ENCODE data around the gene SCNN1A. TPM values are rescaled to one million over a fixed set of nuclear protein-coding genes. Genes with fewer than 3 reads are reported as not detected.

Gene SCNN1A
- total RNA-seq, 1 donor from 2014 or later = 156 TPM

DNA sequence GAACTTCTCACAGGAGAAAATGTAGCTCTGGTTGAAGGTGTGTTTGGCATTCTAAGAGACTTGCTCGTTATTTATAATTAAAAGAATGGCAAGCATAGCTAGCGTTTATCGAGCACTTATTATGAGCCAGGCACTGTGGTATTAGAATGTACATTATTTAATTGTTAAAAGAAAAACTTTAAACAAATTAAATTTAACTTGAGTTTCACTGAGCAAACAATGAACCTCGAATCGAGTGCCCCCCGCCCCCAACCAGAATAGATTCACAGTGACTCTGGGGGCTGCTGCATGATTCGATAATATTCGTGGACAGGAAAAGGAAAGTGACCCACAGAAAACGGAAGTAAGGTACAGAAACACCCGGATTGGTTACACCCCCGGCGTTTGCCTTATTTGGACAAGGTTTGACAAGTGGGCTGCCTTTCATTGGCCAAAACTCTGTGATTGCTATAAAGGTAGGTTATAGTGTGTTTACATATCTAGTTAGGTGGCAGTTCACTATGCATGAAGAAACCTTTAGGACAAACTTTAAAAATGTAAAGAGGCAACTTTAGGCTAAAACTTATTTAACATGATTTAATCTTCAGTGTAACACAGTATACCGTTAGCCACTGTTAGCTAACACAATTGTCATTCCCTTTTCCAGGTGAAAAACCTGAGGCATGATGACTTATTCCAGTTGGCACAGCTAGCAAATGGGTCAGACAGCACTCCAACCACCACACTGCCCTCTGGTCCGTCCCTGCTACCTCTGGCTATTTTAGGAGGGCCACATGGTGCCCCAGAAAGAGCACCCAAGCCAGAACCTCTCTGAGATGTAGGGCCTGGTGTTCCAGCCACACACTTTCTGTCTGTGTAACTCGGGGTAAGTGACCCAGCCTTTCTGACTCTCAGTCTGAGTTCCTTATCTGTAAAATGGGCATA, 7.1 kb downstream of the SCNN1A start:
- TF ChIP-seq, protein P1, sequence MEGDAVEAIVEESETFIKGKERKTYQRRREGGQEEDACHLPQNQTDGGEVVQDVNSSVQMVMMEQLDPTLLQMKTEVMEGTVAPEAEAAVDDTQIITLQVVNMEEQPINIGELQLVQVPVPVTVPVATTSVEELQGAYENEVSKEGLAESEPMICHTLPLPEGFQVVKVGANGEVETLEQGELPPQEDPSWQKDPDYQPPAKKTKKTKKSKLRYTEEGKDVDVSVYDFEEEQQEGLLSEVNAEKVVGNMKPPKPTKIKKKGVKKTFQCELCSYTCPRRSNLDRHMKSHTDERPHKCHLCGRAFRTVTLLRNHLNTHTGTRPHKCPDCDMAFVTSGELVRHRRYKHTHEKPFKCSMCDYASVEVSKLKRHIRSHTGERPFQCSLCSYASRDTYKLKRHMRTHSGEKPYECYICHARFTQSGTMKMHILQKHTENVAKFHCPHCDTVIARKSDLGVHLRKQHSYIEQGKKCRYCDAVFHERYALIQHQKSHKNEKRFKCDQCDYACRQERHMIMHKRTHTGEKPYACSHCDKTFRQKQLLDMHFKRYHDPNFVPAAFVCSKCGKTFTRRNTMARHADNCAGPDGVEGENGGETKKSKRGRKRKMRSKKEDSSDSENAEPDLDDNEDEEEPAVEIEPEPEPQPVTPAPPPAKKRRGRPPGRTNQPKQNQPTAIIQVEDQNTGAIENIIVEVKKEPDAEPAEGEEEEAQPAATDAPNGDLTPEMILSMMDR (IDR thresholded peaks at IDR 0.05) = no peak
- DNase-seq (peak; percentile 46), ATAC-seq (no peak)
- Histone ChIP-seq H3K36me3 (no peaks in the 10 kb centered on the region), H3K27ac (peak overlapping the region; percentile 49), H3K9me3 (no peaks in the 10 kb centered on the region), H3K4me1 (peaks cover 77% of the 10 kb centered on the region), H3K4me3 (peak overlapping the region; percentile 6), H3K27me3 (ENCODE audit: low read depth) (no peaks in the 10 kb centered on the region)
- intact Hi-C loops (cut with DNase I) = loop anchor here (5.0 kb wide), 1 partner anchor 36 kb away; no protein-coding TSS in a partner anchor

DNA sequence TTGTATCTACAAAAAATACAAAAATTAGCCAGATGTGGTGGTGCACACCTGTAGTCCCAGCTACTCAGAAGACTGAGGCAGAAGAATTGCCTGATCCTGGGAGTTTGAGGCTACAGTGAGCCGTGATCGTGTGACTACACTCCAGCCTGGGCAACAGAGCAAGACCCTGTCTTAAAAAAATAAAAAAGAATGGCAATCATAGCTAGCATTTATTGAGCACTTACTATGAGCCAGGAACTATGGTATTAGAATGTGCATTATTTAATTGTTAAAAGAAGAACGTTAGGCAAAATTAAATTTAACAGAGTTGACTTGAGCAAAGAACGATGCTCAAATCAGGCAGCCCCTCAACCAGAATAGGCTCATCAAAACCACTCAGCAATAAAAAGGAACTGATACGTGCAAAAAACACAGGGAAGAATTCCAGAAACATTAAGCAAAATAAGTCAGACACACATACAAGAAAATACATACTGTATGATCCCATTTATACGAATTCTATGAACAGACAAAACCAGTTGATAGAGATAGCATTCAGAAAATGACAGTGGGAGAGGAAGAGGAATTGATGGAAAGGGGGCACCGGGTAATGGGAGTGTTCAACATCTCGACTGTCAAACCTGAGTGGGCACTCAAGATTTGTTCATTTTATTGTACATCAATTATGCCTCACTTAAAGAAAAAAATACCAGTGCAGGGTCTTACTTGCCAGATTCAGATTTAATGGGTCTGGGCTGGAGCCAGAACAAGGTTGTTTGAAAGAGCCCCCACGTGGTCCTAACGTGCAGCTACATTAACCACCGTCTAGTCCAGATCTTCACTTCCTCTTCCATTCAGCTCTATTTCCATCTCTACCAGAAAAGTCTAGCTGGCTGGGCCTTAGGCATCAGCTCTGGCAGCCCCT, 8.0 kb downstream of the SCNN1A start:
- ATAC-seq (no peak), DNase-seq (peak; percentile 44)
- Histone ChIP-seq H3K36me3 (no peaks in the 10 kb centered on the region), H3K27me3 (ENCODE audit: low read depth) (no peaks in the 10 kb centered on the region), H3K4me3 (no peak overlapping the region), H3K27ac (peak overlapping the region; percentile 49), H3K9me3 (no peaks in the 10 kb centered on the region), H3K4me1 (peaks cover 78% of the 10 kb centered on the region)
- intact Hi-C loops (cut with DNase I) = loop anchor here (5.0 kb wide), 1 partner anchor 35 kb away; no protein-coding TSS in a partner anchor
- TF ChIP-seq, protein P1 (IDR thresholded peaks at IDR 0.05) = peak; percentile 39

DNA sequence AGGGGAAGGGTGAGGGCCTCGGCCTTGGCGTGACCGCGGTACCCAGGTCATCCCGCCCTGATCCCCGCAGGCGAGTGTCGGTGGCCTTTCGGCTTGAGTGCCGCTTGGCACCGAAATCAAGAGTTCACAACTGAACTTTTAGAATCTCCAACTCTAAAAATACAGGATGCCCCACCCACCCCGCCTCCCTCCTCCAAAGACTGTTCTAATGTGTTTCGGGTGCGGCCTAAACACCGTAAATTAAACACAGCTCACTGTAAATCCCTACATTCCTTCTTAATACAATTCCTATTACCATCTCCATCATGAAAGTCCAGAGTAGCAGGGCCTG, 11.4 kb downstream of the SCNN1A start:
- H3K4me1 ChIP-seq = peaks cover 78% of the 10 kb centered on the region
- TF ChIP-seq, protein P1 (IDR thresholded peaks at IDR 0.05) = no peak
- peak in 1 of 2 donors; percentile 34 for ATAC-seq

DNA sequence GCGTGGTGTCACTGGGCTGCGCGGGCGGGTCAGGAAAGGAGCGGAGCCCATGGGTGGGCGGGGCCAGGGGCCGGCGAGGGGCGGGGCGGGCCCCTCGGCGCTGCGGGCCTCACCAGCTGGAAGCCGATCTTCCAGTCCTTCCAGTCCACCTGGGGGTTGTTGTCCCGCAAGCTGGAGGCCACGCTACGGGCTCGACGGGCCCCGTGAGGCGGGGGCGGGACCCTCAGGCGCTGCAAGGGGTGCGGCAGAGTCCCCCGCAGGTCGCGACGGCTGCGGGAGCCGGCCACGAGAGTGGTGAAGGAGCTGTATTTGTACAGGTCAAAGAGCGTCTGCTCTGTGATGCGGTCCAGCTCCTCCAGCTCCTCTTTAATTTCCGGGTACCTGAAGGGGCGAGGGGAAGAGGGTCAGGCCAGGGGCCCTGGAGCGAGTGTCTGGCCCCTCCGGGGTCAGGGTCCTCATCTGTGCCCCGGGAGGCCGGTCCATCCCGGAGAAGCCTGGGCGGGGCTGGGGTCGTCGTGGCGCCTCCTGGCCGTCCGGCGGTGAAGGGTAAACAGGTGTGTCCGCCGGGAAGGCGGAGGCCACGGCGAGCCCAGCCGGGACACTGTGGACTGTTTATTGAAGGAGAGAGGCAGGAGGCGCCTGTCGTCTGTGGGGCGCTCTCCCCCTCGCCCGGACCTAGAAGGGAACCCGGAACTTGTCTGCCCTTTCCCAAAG, 11.9 kb downstream of the SCNN1A start:
- DNase-seq = peak; percentile 86
- ATAC-seq = peak; percentile 88 to 93
- Histone ChIP-seq H3K4me3 (peak overlapping the region; percentile 75), H3K27me3 (ENCODE audit: low read depth) (no peaks in the 10 kb centered on the region), H3K9me3 (no peaks in the 10 kb centered on the region), H3K27ac (peak overlapping the region; percentile 97), H3K4me1 (peaks cover 73% of the 10 kb centered on the region), H3K36me3 (peaks cover 9% of the 10 kb centered on the region)
- TF ChIP-seq, protein P1 (IDR thresholded peaks at IDR 0.05) = no peak
- intact Hi-C loops (cut with DNase I) = no loop called here

More for the DNA sequence above, 11.4 kb downstream of the SCNN1A start:
- no peak for DNase-seq
- no peaks in the 10 kb centered on the region for H3K9me3 ChIP-seq
- peak overlapping the region; percentile 97 for H3K27ac ChIP-seq
- H3K4me3 ChIP-seq = peak overlapping the region; percentile 75
- peaks cover 9% of the 10 kb centered on the region for H3K36me3 ChIP-seq
- H3K27me3 ChIP-seq (ENCODE audit: low read depth) = no peaks in the 10 kb centered on the region
- intact Hi-C loops (cut with DNase I) = no loop called here

DNA sequence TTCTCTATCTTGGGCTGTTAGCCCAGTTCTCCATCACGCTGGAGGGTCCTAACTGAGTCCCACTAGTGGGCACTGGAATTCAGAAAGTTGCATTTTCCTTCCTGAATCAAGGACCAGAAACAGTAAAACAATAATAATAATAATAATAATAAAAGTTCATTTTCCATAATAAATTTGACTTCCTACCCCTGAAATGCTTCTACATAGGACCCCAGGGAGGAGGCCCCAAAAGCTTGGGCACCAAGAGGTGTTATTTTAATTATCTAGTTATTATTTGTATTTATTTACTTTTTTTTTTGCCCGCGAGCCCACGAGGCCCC, 12.4 kb downstream of the SCNN1A start:
- peak overlapping the region; percentile 75 for H3K4me3 ChIP-seq
- DNase-seq (no peak), ATAC-seq (no peak)
- TF ChIP-seq, protein P1 (IDR thresholded peaks at IDR 0.05) = no peak
- peaks cover 9% of the 10 kb centered on the region for H3K36me3 ChIP-seq
- H3K27me3 ChIP-seq (ENCODE audit: low read depth) = no peaks in the 10 kb centered on the region
- H3K4me1 ChIP-seq = peaks cover 68% of the 10 kb centered on the region
- H3K27ac ChIP-seq = peak overlapping the region; percentile 97
- intact Hi-C loops (cut with DNase I) = no loop called here
- no peaks in the 10 kb centered on the region for H3K9me3 ChIP-seq

All from lower lobe of right lung (tissue), 2 donors.